NCI-H446 (cell line): ENCODE measurements around the gene CTNNBL1.

ENCODE experiments used
- DNase-seq, 2 experiments: peaks; one replicate each; lab custom pipeline; 2025; lab: John Stamatoyannopoulos, UW

Gene CTNNBL1

DNA sequence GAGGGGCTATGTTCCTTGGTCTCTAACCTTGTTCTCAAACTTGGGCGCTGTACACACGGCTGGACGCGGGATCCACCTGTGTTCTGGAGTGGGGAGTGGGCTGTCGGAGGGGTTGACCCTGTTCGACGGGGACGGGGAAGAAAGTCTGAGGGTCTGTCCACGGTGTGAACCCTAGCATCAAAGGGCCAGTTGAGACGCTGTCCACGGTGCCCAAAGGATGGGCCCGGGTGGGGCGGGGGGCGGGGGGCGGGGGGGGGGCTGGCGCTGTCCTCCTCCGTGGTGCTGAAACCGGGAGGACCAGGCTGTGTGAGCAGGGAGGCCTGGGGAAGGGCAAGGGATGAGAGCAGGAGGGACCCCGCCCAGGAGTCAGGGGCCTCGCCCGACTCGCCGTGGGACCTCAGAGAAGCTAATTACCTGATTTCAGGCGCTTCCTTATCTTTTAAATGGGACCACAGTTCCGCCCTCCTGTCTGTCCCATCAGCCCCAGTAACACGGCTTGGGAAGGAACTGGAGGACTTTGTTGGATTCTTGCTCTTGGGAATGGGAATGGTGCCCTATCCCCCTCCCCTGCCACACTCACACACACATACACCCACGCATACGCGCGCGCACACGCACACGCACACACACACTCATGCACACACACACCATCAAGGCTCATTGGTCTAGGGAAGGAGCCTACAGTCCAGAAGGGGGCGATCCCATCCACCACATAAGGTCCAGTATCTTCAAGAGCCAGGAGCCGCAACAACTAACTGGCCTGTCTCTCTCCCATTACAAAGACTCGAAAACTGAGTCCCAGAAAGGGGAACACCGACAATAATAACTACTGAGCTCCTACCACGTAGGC is 208.0 kb downstream of the CTNNBL1 start:
- DNase-seq: peak in 1 of 2 experiments; percentile 48

- peak in 1 of 2 experiments; percentile 9 for DNase-seq
Observed at GRCh38 chr20:37902504-37903313, 208.9 kb downstream of the CTNNBL1 start, which contains the start of gene VSTM2L. Gene VSTM2L, plus strand, starts transcription at chr20:37903127. Its CDS starts 224 bp downstream, at chr20:37903351.

DNA sequence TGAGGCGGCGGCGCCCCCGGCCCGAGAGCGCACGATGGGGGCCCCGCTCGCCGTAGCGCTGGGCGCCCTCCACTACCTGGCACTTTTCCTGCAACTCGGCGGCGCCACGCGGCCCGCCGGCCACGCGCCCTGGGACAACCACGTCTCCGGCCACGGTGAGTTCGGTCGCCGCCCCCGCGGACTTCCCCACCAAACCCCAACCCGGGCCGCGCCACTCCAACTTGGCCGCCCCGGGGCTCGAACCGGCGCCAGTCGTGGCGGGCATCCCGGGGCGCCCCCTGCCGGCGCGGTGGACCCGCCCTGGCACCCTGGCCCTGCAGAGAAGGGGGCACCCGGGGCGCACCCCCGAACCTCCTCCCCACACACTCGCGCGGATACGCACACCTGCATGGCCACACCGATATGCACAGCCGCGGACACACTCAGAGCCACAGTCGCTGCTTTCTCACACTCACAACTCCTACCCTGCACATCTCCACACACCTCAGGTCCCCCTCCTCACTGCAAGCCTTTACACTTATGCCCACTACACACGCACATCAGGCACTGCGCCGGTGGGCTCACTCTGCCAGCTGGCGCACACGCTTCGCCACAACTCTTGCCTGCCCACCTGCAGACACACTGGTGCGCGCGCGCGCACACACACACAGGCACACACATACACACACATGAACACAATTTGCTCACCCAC is 209.6 kb downstream of the CTNNBL1 start:
- DNase-seq: no peak

DNA sequence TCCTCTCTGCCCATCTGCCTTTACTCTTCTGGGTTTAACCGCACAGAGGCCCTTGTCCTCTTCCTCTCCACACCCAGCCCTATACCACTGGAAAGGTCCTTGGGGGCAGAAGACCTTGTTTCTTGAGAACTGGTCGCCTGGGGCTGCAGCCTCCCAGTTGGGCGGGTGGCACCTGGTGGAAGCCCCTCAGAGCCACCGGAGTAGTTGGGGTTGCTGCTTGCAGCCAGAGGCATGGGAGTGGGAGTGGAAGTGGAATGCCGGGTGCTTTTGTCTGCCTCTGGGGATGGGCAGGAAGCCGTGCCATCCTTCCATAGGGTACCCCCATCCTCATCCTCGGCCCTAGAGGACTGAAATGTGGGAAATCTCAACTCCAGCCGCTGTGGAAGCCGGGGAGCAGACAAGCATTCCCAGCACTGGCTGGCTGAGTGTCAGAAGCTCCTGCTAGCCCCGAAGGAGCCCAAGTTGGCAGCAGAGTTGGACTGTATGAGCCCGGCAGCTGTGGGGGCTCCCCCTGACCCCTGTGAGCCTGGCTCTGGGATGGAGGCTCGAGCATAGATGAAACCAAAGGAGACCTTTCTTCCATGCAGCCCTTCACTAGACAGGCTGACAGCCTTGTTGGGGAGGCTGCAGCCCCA is 210.3 kb downstream of the CTNNBL1 start:
- DNase-seq: no peak

GRCh38 chr20:37904845-37905373 is 211.1 kb downstream of the CTNNBL1 start:
- no peak for DNase-seq

- DNase-seq: no peak
Observed at GRCh38 chr20:37905671-37906613, 212.1 kb downstream of the CTNNBL1 start.

DNA sequence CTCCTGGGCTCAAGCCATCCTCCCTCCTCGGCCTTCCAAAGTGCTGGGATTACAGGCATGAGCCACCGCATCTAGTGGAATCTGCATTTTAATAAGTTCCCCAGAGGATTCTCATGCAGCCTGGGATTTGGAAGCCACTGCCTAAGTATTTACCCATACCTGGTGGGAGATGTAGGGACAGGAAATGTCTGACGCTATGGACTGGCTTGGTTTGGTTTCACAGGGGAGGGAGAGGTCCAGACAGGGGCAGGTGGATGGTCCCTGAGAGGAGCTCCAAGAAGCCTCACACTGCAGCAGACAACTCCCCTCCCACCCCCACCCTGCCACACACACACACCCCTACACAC is 213.5 kb downstream of the CTNNBL1 start:
- no peak for DNase-seq

DNA sequence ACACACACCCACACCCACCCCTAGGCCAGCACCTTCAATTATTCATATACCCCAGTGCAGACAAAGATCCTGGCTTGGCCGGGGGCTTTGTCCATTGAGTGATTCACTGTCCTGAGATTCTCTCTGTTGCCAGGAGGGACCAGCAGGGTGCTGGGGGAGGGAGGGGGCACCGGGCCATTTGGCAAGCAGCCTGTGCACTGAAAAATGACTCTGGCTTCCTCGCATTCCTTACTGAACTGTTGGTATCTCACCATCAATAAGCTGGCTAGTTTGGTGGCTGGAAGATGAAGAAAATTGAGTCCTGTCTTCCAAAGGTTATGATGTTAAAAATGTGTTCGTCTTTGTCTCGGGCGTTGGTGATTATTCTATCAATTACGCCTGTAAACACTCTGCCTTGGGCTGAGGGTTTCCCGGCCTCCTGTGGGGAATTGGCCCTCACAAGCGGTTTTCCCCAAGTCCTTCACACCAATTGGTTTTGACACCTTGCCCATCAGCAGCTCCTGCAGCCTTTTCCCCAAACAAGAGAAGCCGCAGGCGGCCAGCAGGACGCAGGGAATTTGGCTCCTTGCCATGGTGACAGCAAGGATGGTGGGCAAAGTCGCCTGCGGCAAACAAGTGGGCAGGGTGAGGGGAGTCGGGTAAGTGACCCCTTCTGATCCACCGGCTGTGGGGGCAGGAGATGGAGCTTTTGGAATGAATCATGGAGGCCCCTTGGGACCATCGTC is 214.0 kb downstream of the CTNNBL1 start:
- DNase-seq: peak; percentile 68 to 81

- peak in 1 of 2 experiments; percentile 8 for DNase-seq
Observed at GRCh38 chr20:37911261-37911660, 217.4 kb downstream of the CTNNBL1 start.

- DNase-seq: peak; percentile 23 to 72
Observed at GRCh38 chr20:37911838-37912281, 218.0 kb downstream of the CTNNBL1 start.

GRCh38 chr20:37912874-37913273 is 219.0 kb downstream of the CTNNBL1 start:
- DNase-seq: no peak

DNA sequence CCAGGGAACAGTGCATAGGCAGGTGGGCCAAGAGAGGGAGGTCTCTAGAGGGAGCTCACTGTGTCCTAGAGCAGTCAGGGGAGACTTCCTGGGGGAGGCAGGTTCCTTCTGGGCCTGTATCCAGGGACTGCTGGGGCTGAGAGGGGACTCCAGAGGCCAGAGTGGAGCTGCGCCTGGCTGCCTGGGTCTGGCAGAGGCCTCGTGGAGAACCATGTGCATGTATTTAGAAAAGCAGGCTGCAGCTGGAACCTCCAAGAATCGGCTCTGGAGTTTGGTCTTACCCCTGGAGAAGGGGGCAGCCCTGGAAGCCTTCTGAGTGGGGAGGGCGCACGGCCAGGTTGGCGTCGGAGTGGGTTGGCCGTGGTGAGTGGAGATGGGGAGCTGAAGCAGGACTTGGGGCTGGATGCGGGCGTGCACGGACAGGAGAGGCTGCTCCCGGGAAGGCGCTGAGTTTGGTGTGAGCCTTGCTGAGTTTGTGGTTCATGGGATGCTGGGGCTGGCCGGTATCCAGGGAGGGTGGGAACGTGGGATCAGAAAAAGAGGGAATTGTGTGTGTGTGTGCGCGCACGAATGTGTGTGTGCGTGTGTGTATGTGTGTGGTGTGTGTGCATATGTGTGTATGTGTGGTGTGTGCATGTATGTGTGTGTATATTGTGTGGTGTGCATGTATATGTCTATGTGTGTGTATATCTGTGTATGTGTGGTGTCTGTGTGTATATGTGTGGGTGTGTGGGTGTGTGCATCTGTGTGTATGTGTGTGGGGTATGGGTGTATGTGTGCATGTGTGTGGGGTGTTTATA is 219.9 kb downstream of the CTNNBL1 start:
- no peak for DNase-seq

DNA sequence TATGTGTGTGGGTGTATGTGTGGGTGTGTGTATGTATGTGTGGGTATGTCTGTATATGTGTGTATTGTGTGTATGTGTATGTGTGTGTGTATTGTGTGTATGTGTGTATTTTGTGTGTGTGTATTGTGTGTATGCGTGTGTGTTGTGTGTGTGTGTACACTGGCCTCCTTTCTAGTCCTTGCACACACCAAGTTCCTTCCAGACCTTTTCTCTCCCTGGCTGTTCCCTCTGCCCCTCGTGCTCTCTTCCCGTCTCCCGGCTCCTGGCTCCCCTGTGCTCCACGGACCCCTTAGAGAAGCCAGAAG is 220.5 kb downstream of the CTNNBL1 start:
- no peak for DNase-seq

GRCh38 chr20:37914672-37915433 is 221.0 kb downstream of the CTNNBL1 start:
- no peak for DNase-seq

- DNase-seq: no peak
Observed at GRCh38 chr20:37915434-37915787, 221.6 kb downstream of the CTNNBL1 start.

GRCh38 chr20:37915800-37916570 is 222.2 kb downstream of the CTNNBL1 start:
- DNase-seq: no peak

DNA sequence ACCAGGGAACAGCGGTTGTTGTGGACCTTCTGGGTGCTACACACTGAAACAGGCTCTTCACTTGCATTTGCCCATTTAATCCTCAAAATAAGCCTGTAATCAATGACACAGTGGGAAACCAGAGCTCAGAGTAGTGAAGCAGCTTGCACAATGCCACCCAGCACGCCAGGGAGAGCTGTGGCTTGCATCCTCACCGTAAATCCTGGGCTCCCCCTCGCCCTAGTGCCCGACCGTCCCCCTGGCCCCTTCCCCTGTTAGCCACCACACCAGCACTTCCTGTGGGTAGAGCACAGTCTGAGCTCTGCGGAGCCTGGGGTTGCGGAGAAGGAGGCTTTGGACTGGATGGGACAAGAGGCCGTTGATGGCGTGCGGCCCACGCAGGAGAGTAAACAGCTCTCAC is 223.6 kb downstream of the CTNNBL1 start:
- DNase-seq: no peak

GRCh38 chr20:37918035-37918434 is 224.2 kb downstream of the CTNNBL1 start:
- DNase-seq: no peak
